Ovary (tissue), 9 donors: Measurements from ENCODE around the gene KREMEN1. TPM values are rescaled to one million over a fixed set of nuclear protein-coding genes. Genes with fewer than 3 reads are reported as not detected.

ENCODE experiments used
- DNase-seq, 5 donors: peaks; one replicate each; pipeline ENCODE4 v3.0.0-alpha.2; 2019 to 2020
- H3K27ac ChIP-seq, 2 donors: fragments of 200-600 bp; one replicate each; pipeline versions ENCODE4 v1.5.1 to v1.8.0; 2019 to 2022
- H3K27me3 ChIP-seq: fragments of 200-600 bp; one replicate; pipeline ENCODE4 v1.8.0; 2022
- H3K36me3 ChIP-seq: fragments of 200-600 bp; sonication (generic); one replicate; pipeline ENCODE4 v1.5.1; 2019
- H3K4me1 ChIP-seq: one replicate; pipeline ENCODE4 v1.8.1; 2013; ENCODE audit warnings: mild to moderate bottlenecking, moderate library complexity; ENCODE audit not compliant: insufficient read depth
- H3K4me3 ChIP-seq: fragments of 200-600 bp; sonication (generic); one replicate; pipeline ENCODE4 v1.5.1; 2017
- H3K9me3 ChIP-seq, 2 donors: fragments of 200-600 bp in 1 of 2; sonication (generic) in 1 of 2; one replicate each; pipeline versions ENCODE4 v1.5.1 to v1.8.1; 2013 to 2019; ENCODE audit warnings: mild to moderate bottlenecking in 1 of 2, moderate library complexity in 1 of 2
- EP300 ChIP-seq: sonication (generic); formaldehyde crosslinking; IDR thresholded peaks from one replicate; pipeline ENCODE4 v1.6.1; 2017; ENCODE audit warnings: antibody characterized with exemption
- POLR2A ChIP-seq: fragments of 450-650 bp; IDR thresholded peaks from one replicate; pipeline ENCODE4 v1.6.1; 2017; ENCODE audit warnings: antibody characterized with exemption, mild to moderate bottlenecking, moderate library complexity
- WGBS, 3 donors: extraction: QIAGEN DNeasy Blood & Tissue Kit in 1 of 3; methylation state at CpG; one replicate each; pipeline versions ENCODE4 v1.1.5 to v1.1.7; 2013 to 2017; 5-methylcytosine and 5-hydroxymethylcytosine counted together
- intact Hi-C, 4 donors: fragments of 100-400 bp; cut with DNase I; formaldehyde crosslinking; loops; one replicate each; pipeline versions ENCODE4 v1.11.0 to v1.15.1; 2022 to 2023
- polyA plus RNA-seq, 2 donors: library from polyadenylated mRNA; stranded (reverse); fragments of 200-250 nt in 1 of 2; fragments of 350-450 nt in 1 of 2; fragmentation: Illumina TruSeq in 1 of 2; extraction: RNeasy Lipid Tissue Mini Kit (QIAGEN cat#74804) in 1 of 2; gene quantifications; one replicate each; pipeline ENCODE4 v1.2.3, GENCODE V29; 2013 to 2014
- total RNA-seq, 7 donors: library from RNA; depleted of rRNA in 2 of 7; stranded (reverse); fragments of >200 nt in 2 of 7; fragmentation: NEBNext Ultra II Directional in 3 of 7; extraction: Animal tissue kit (Norgen Biotek cat#: 25700) in 3 of 7; gene quantifications; one replicate each; pipeline versions ENCODE4 v1.1.0 to v1.2.4, GENCODE V29; 2016 to 2023
- TF ChIP-seq, protein P1 (sequence below), 3 donors: fragments of 450-650 bp in 2 of 3; fragments of 200-600 bp in 1 of 3; IDR thresholded peaks; one replicate each; pipeline versions ENCODE4 v1.5.1 to v1.8.0; 2016 to 2022; ENCODE audit warnings: antibody characterized with exemption in 3 of 3, mild to moderate bottlenecking in 1 of 3
- donor health status: DM: no; HTN: no; CAD: no; lungs with moderate emphysema.
- donor health status: DM: no; HTN: no; CAD: no.
- donor health status: Bipolar disorder and iron deficiency.
- donor health status: DM: yes; HTN: yes; CAD: no.
- donor health status: DM: no; HTN: no; CAD: no.
- donor health status: DM: yes; HTN: yes; CAD: no.

Gene KREMEN1
- total and polyA plus RNA-seq, 9 donors, result 15.4 to 49.5 (median 35.6) TPM

DNA sequence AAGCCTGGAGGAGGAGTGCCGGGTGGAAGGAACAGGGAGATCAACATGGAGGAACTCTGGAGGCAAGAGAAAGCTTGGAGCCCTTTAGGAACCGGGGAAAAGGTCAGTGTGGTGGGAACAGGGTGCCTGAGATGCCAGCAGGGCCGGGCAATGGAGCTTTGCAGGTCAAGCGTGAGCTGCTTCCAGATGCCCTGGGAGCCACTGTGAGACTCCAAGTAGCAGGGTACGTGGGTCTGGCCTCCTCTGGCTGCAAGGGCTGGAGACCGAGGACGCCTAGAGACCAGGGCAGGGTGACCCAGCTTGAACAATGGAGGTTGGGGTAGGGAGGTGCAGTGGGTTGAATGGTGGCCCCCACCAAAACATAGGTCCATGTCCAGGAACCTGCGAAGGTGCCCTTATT, 117.2 kb downstream of the KREMEN1 start:
- H3K36me3 ChIP-seq, result no peaks in the 10 kb centered on the region
- no peaks in the 10 kb centered on the region for H3K27me3 ChIP-seq
- TF ChIP-seq EP300 (no peak), POLR2A (no peak)
- TF ChIP-seq, protein P1, sequence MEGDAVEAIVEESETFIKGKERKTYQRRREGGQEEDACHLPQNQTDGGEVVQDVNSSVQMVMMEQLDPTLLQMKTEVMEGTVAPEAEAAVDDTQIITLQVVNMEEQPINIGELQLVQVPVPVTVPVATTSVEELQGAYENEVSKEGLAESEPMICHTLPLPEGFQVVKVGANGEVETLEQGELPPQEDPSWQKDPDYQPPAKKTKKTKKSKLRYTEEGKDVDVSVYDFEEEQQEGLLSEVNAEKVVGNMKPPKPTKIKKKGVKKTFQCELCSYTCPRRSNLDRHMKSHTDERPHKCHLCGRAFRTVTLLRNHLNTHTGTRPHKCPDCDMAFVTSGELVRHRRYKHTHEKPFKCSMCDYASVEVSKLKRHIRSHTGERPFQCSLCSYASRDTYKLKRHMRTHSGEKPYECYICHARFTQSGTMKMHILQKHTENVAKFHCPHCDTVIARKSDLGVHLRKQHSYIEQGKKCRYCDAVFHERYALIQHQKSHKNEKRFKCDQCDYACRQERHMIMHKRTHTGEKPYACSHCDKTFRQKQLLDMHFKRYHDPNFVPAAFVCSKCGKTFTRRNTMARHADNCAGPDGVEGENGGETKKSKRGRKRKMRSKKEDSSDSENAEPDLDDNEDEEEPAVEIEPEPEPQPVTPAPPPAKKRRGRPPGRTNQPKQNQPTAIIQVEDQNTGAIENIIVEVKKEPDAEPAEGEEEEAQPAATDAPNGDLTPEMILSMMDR (IDR thresholded peaks at IDR 0.05), result no peak
- 88 to 96% (median 90%) methylated on average over 8 of the region's 8 CpGs for WGBS, 3 donors
- no peaks in the 10 kb centered on the region for H3K9me3 ChIP-seq
- H3K4me1 ChIP-seq, result no peaks in the 10 kb centered on the region
- no peak overlapping the region for H3K27ac ChIP-seq
- intact Hi-C loops, result no loop called here
- no peak overlapping the region for H3K4me3 ChIP-seq
- no peak for DNase-seq

DNA sequence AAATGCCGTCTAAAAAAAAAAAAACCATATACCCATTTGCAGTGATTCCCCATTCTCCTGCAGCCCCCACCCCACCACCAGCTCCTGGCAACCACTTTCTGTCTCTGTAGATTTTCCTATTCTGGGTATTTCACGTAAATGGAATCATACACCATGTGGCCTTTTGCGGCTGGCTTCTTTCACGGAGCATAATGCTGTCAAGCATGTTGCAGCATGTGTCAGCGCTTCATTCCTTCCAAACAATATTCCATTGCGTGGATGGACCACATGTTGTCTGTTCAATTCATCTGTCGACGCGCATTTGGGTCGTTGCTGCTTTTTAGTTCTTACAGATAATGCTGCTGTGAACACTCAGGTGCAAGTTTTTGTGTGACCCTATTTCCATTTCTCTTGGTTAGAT, 118.1 kb downstream of the KREMEN1 start:
- Histone ChIP-seq H3K4me3 (no peak overlapping the region), H3K9me3 (no peaks in the 10 kb centered on the region), H3K36me3 (no peaks in the 10 kb centered on the region), H3K27me3 (no peaks in the 10 kb centered on the region), H3K27ac (no peak overlapping the region), H3K4me1 (no peaks in the 10 kb centered on the region)
- WGBS, 3 donors, result 83 to 86% (median 86%) methylated on average over 10 of the region's 10 CpGs
- intact Hi-C loops, result no loop called here
- TF ChIP-seq EP300 (no peak), POLR2A (no peak)
- TF ChIP-seq, protein P1 (IDR thresholded peaks at IDR 0.05), result no peak
- no peak for DNase-seq

DNA sequence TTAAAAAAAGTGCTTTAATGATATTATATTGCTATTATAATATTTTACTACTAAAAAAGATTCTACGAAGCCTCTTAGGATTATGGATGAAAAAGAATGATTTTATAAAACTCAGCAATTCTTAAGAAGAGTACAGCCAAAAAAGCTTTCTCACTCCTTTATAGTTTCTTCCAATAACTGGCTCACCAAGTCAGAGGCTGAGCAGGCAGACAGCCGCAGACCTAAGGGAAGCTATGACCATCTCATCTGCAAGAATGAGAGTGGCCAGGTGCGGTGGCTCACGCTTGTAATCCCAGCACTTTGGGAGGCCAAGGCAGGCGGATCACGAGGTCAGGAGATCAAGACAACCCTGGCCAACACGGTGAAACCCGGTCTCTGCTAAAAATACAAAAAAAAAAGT, 120.2 kb downstream of the KREMEN1 start:
- intact Hi-C loops, result no loop called here
- no peaks in the 10 kb centered on the region for H3K9me3 ChIP-seq
- no peak overlapping the region for H3K27ac ChIP-seq
- no peaks in the 10 kb centered on the region for H3K27me3 ChIP-seq
- 65 to 78% (median 71%) methylated on average over 8 of the region's 8 CpGs for WGBS, 3 donors
- H3K36me3 ChIP-seq, result no peaks in the 10 kb centered on the region
- no peak overlapping the region for H3K4me3 ChIP-seq
- DNase-seq, result no peak
- TF ChIP-seq, protein P1 (IDR thresholded peaks at IDR 0.05), result no peak
- TF ChIP-seq EP300 (no peak), POLR2A (no peak)
- no peaks in the 10 kb centered on the region for H3K4me1 ChIP-seq

DNA sequence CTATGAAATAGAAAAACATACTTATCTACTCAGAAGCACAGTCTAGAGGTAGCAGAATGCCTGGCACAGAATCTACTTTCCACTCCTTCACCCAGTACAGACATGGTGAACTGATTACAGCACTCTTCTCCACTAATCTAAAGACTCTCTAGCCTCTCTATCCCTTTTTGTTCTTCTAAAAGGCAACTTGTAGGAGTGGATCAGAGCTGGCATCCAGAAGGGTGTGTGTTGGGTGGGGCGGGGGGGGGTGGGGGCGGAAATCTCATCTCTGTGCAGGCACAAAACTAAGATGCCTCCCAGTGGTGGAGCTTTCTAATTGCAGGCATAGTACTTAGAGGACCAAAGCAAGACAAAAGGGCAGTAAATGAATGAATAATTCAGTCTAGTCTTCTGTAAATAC, 121.3 kb downstream of the KREMEN1 start:
- WGBS, 3 donors, result 76 to 88% (median 82%) methylated on average over 2 of the region's 2 CpGs
- DNase-seq, result no peak

More for the DNA sequence above, 121.3 kb downstream of the KREMEN1 start:
- H3K4me1 ChIP-seq, result no peaks in the 10 kb centered on the region
- H3K4me3 ChIP-seq, result no peak overlapping the region
- no peak overlapping the region for H3K27ac ChIP-seq
- H3K9me3 ChIP-seq, result no peaks in the 10 kb centered on the region
- H3K36me3 ChIP-seq, result no peaks in the 10 kb centered on the region
- TF ChIP-seq, protein P1 (IDR thresholded peaks at IDR 0.05), result no peak
- TF ChIP-seq EP300 (no peak), POLR2A (no peak)
- intact Hi-C loops, result no loop called here
- no peaks in the 10 kb centered on the region for H3K27me3 ChIP-seq
